Spleen (tissue), 11 donors: ENCODE data around the gene ATG7. TPM values are rescaled to one million over a fixed set of nuclear protein-coding genes. Genes with fewer than 3 reads are reported as not detected.

Experiments used
- DNase-seq: peaks from one replicate; pipeline ENCODE4 v3.0.0-alpha.2; 2020
- H3K27ac ChIP-seq, 8 donors: fragments of 200-600 bp; sonication (generic) in 7 of 8; 1 replicate in 4 of 8; 2 replicates in 4 of 8; pipeline versions ENCODE4 v1.5.0 to v1.8.0; 2016 to 2021; ENCODE audit warnings: inconsistent platforms in 4 of 8, mild to moderate bottlenecking in 4 of 8, moderate library complexity in 1 of 8
- H3K27me3 ChIP-seq, 7 donors: fragments of 200-600 bp; sonication (generic) in 6 of 7; replicated peaks in 1 of 7; 1 replicate in 4 of 7; 2 replicates in 3 of 7; pipeline versions ENCODE4 v1.5.0 to v1.8.0; 2016 to 2021; ENCODE audit warnings: inconsistent platforms in 3 of 7, mild to moderate bottlenecking in 1 of 7
- H3K36me3 ChIP-seq, 6 donors: fragments of 200-600 bp; sonication (generic) in 5 of 6; 1 replicate in 4 of 6; 2 replicates in 2 of 6; pipeline versions ENCODE4 v1.5.0 to v1.8.0; 2016 to 2021; ENCODE audit warnings: inconsistent platforms in 2 of 6
- H3K4me1 ChIP-seq, 6 donors: fragments of 200-600 bp; sonication (generic) in 5 of 6; 1 replicate in 3 of 6; 2 replicates in 3 of 6; pipeline versions ENCODE4 v1.5.0 to v1.8.0; 2016 to 2021; ENCODE audit warnings: inconsistent platforms in 3 of 6
- H3K4me3 ChIP-seq, 8 donors: fragments of 200-600 bp; sonication (generic) in 7 of 8; 1 replicate in 4 of 8; 2 replicates in 4 of 8; pipeline versions ENCODE4 v1.5.0 to v1.8.0; 2016 to 2021; ENCODE audit warnings: inconsistent platforms in 4 of 8, mild to moderate bottlenecking in 4 of 8, moderate library complexity in 2 of 8
- H3K9me3 ChIP-seq, 8 donors: fragments of 200-600 bp; sonication (generic) in 7 of 8; 1 replicate in 4 of 8; 2 replicates in 4 of 8; pipeline versions ENCODE4 v1.5.0 to v1.8.0; 2016 to 2021; ENCODE audit warnings: inconsistent platforms in 4 of 8
- CTCF ChIP-seq, 11 experiments: fragments of 200-600 bp in 7 of 11; fragments of 450-650 bp in 4 of 11; sonication (generic) in 4 of 11; IDR thresholded peaks in 8 of 11; conservative IDR thresholded peaks in 3 of 11; 1 replicate in 7 of 11; 2 replicates in 4 of 11; pipeline versions ENCODE4 v1.4.0 to v1.8.0; 2016 to 2021; ENCODE audit warnings: antibody characterized with exemption in 11 of 11, inconsistent platforms in 4 of 11, mild to moderate bottlenecking in 1 of 11
- POLR2A ChIP-seq, 3 donors: fragments of 450-650 bp; IDR thresholded peaks; one replicate each; pipeline ENCODE4 v1.5.1; 2017; ENCODE audit warnings: antibody characterized with exemption in 3 of 3, mild to moderate bottlenecking in 1 of 3
- POLR2AphosphoS5 ChIP-seq, 3 donors: sonication (generic); formaldehyde crosslinking; IDR thresholded peaks; one replicate each; pipeline ENCODE4 v1.5.1; 2017; ENCODE audit warnings: antibody characterized with exemption in 3 of 3
- WGBS, 5 donors: extraction: QIAGEN DNeasy Blood & Tissue Kit in 3 of 5; methylation state at CpG; one replicate each; pipeline versions ENCODE4 v1.1.5 to v1.1.7; 2013 to 2018; 5-methylcytosine and 5-hydroxymethylcytosine counted together
- intact Hi-C: fragments of 100-400 bp; cut with DNase I; formaldehyde crosslinking; loops from one replicate; pipeline ENCODE4 v1.15.0; 2023; ENCODE audit warnings: low total_unique reads
- polyA plus RNA-seq, 3 donors: library from polyadenylated mRNA; stranded (reverse); fragments of 200-250 nt; gene quantifications; one replicate each; pipeline ENCODE4 v1.2.1, GENCODE V29; 2013
- total RNA-seq, 7 donors: library from RNA; depleted of rRNA in 3 of 7; stranded (reverse); fragments of >200 nt in 3 of 7; fragmentation: NEBNext Ultra II Directional in 4 of 7; extraction: Animal tissue kit (Norgen Biotek cat#: 25700) in 4 of 7; gene quantifications; one replicate each; pipeline versions ENCODE4 v1.1.0 to v1.2.1, GENCODE V29; 2016 to 2021
- donor health status: healthy with polysubstance abuse.
- donor health status: DM: no; HTN: no; CAD: no; lungs with moderate emphysema.
- donor health status: DM: no; HTN: no; CAD: no.
- donor health status: Bipolar disorder and iron deficiency.
- donor health status: healthy.
- donor health status: DM: no; HTN: no; CAD: no.
- donor health status: DM: yes; HTN: yes; CAD: no.

Gene ATG7
- total and polyA plus RNA-seq, 10 donors: 7.5 to 114 (median 77.1) TPM

GRCh38 chr3:11420066-11420465, 147.9 kb downstream of the ATG7 start:
- intact Hi-C loops: no loop called here
- Histone ChIP-seq H3K4me3 (no peak overlapping the region), H3K27me3 (no peaks in the 10 kb centered on the region), H3K9me3 (peaks cover 0 to under 1% (median 0%) of the 10 kb centered on the region in 8 donors), H3K36me3 (peaks cover 0 to 8% (median 0%) of the 10 kb centered on the region in 6 donors), H3K27ac (no peak overlapping the region), H3K4me1 (peaks cover 0 to 7% (median 0%) of the 10 kb centered on the region in 6 donors)
- TF ChIP-seq POLR2AphosphoS5 (IDR thresholded peaks at IDR 0.05) (no peak), CTCF (IDR thresholded peaks at IDR 0.05 in 8 of 11, conservative IDR thresholded peaks at IDR 0.05 in 3 of 11) (no peak), POLR2A (IDR thresholded peaks at IDR 0.05) (no peak)
- WGBS, 5 donors: 32 to 91% (median 40%) methylated on average over 1 of the region's 1 CpG
- DNase-seq: no peak

DNA sequence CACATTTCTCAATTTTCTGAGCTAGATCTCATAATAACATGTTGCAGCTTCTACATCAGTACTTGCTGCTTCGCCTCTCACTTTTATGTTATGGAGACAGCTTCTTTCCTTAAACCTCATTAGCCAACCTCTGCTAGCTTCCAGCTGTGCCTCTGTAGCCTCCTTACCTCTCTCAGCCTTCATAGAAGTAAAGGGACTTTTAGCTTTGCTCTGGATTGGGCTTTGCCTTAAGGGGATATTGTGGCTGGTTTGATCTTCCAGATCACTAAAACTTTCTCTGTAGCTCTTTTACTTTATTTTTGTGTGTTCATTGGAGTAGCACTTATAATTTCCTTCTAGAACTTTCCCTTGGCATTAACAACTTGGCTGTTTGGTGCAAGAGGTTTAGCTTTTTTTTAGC, 150.1 kb downstream of the ATG7 start:
- intact Hi-C loops: no loop called here
- Histone ChIP-seq H3K27me3 (no peaks in the 10 kb centered on the region), H3K9me3 (no peaks in the 10 kb centered on the region), H3K36me3 (peaks cover 0 to 14% (median 4%) of the 10 kb centered on the region in 6 donors), H3K4me1 (peaks cover 0 to 7% (median 0%) of the 10 kb centered on the region in 6 donors), H3K27ac (peak overlapping the region in 1 of 8 donors; percentile 23), H3K4me3 (no peak overlapping the region)
- no peak for DNase-seq
- 87 to 100% (median 96%) methylated on average over 1 of the region's 1 CpG for WGBS, 5 donors
- TF ChIP-seq POLR2AphosphoS5 (IDR thresholded peaks at IDR 0.05) (no peak), POLR2A (IDR thresholded peaks at IDR 0.05) (no peak), CTCF (IDR thresholded peaks at IDR 0.05 in 8 of 11, conservative IDR thresholded peaks at IDR 0.05 in 3 of 11) (no peak)

- no peaks in the 10 kb centered on the region for H3K9me3 ChIP-seq
- H3K4me1 ChIP-seq: peaks cover 0 to 7% (median 0%) of the 10 kb centered on the region in 6 donors
- DNase-seq: no peak
- no peak overlapping the region for H3K4me3 ChIP-seq
- no peaks in the 10 kb centered on the region for H3K27me3 ChIP-seq
- 45 to 73% (median 67%) methylated on average over 6 of the region's 6 CpGs for WGBS, 5 donors
- TF ChIP-seq POLR2A (IDR thresholded peaks at IDR 0.05) (no peak), POLR2AphosphoS5 (IDR thresholded peaks at IDR 0.05) (no peak), CTCF (IDR thresholded peaks at IDR 0.05 in 8 of 11, conservative IDR thresholded peaks at IDR 0.05 in 3 of 11) (no peak)
- H3K36me3 ChIP-seq: peaks cover 0 to 30% (median 7%) of the 10 kb centered on the region in 6 donors
- intact Hi-C loops: no loop called here
- H3K27ac ChIP-seq: peak overlapping the region in 2 of 8 donors; percentile 26 to 44
Observed at GRCh38 chr3:11423868-11424267, 151.7 kb downstream of the ATG7 start.

DNA sequence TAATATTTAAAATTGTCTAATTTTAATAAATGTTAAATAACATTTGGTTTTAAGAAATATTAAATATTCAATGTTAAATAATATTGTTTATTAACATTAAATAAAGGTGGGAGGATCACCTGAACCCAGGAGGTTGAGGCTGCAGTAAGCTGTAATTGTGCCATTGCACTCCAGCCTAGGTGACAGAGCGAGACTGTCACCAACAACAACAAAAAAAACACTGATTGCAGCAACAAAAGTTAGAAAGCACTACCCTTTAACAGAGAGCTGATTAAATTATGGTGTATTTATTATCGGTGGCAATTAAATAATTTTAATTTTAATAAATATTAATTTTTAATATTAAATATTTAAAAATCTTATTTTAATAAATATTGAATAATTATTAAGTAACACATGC, 152.1 kb downstream of the ATG7 start:
- TF ChIP-seq POLR2AphosphoS5 (IDR thresholded peaks at IDR 0.05) (no peak), POLR2A (IDR thresholded peaks at IDR 0.05) (no peak), CTCF (IDR thresholded peaks at IDR 0.05 in 8 of 11, conservative IDR thresholded peaks at IDR 0.05 in 3 of 11) (no peak)
- Histone ChIP-seq H3K27ac (peak overlapping the region in 1 of 8 donors; percentile 44), H3K36me3 (peaks cover 0 to 34% (median 7%) of the 10 kb centered on the region in 6 donors), H3K27me3 (no peaks in the 10 kb centered on the region), H3K4me3 (no peak overlapping the region), H3K9me3 (no peaks in the 10 kb centered on the region), H3K4me1 (peaks cover 0 to 7% (median 0%) of the 10 kb centered on the region in 6 donors)
- WGBS, 5 donors: 96 to 98% (median 97%) methylated on average over 2 of the region's 2 CpGs
- intact Hi-C loops: no loop called here
- DNase-seq: no peak
